Measurements from ENCODE around the gene NPTN. TPM values are rescaled to one million over a fixed set of nuclear protein-coding genes. Genes with fewer than 3 reads are reported as not detected.

The NPTN gene
- polyA plus RNA-seq, 1 of the 3 experiments (the other 2 are of a cell fraction): 177 TPM

GRCh38 chr15:73628976-73629797 is 4.0 kb downstream of the NPTN start:
- H3K4me3 ChIP-seq (ENCODE audit: low read depth in 2 of 2, low read length in 1 of 2): 0 out of 4 replicates have a peak overlapping the region, but pooled peaks of 1 of the 2 experiments have one; percentile 0
- POLR2A ChIA-PET: no interaction called here

GRCh38 chr15:73628102-73628501 is 5.1 kb downstream of the NPTN start:
- H3K9me3 ChIP-seq: no peaks in the 10 kb centered on the region
- no peaks in the 10 kb centered on the region for H3K27me3 ChIP-seq (ENCODE audit: insufficient read depth)
- peaks cover 21 to 42% of the 10 kb centered on the region in 2 experiments; a peak in 3 of 4 replicates for H3K4me1 ChIP-seq (ENCODE audit: control insufficient read depth in 1 of 2, insufficient read depth in 2 of 2, low read depth in 1 of 2, low read length in 1 of 2)
- POLR2A ChIA-PET: no interaction called here
- WGBS (ENCODE audit: low lambda C conversion rate): 80% methylated on average over 2 of the region's 2 CpGs
- no peak overlapping the region for H3K9ac ChIP-seq
- H3F3A ChIP-seq (replicated peaks; ENCODE audit: insufficient read depth): peaks cover 8% of the 10 kb centered on the region
- no peak overlapping the region for H3K27ac ChIP-seq (ENCODE audit: low read depth in 2 of 2, low read length in 1 of 2)
- no peak overlapping the region for H3K4me2 ChIP-seq
- peaks cover 98% of the 10 kb centered on the region for H3K79me2 ChIP-seq (ENCODE audit: insufficient read depth)
- H2AFZ ChIP-seq (ENCODE audit: low read depth): no peak overlapping the region
- no peaks in the 10 kb centered on the region for H3K36me3 ChIP-seq (replicated peaks in 1 of 2; ENCODE audit: control insufficient read depth in 1 of 2, insufficient read depth in 2 of 2, low read length in 1 of 2)
- no peaks in the 10 kb centered on the region for H3K9me2 ChIP-seq
- no peak for DNase-seq
- CTCF ChIA-PET: interaction anchor here (0.9 to 2.3 kb wide), 3 partner anchors 8 to 68 kb away, joined by 3 to 11 read pairs (median 5); no protein-coding TSS in a partner anchor
- no peak overlapping the region for H3K4me3 ChIP-seq (ENCODE audit: low read depth in 2 of 2, low read length in 1 of 2)
- peaks cover 88% of the 10 kb centered on the region for H4K20me1 ChIP-seq (ENCODE audit: insufficient read depth)
- TF ChIP-seq SMC3 (IDR thresholded peaks at IDR 0.05; ENCODE audit: low read depth, low read length) (no peak), FOXJ3 (CRISPR knock-in tag; IDR thresholded peaks at IDR 0.05) (no peak), USF2 (IDR thresholded peaks at IDR 0.05; ENCODE audit: borderline replicate concordance, low read depth, low read length) (no peak), GATA2 (CRISPR knock-in tag; IDR thresholded peaks at IDR 0.05) (no peak), RAD21 (IDR thresholded peaks at IDR 0.05; ENCODE audit: low read length) (no peak), YY1 (IDR thresholded peaks at IDR 0.05; ENCODE audit: low read depth) (no peak)
- TF ChIP-seq, protein P1, sequence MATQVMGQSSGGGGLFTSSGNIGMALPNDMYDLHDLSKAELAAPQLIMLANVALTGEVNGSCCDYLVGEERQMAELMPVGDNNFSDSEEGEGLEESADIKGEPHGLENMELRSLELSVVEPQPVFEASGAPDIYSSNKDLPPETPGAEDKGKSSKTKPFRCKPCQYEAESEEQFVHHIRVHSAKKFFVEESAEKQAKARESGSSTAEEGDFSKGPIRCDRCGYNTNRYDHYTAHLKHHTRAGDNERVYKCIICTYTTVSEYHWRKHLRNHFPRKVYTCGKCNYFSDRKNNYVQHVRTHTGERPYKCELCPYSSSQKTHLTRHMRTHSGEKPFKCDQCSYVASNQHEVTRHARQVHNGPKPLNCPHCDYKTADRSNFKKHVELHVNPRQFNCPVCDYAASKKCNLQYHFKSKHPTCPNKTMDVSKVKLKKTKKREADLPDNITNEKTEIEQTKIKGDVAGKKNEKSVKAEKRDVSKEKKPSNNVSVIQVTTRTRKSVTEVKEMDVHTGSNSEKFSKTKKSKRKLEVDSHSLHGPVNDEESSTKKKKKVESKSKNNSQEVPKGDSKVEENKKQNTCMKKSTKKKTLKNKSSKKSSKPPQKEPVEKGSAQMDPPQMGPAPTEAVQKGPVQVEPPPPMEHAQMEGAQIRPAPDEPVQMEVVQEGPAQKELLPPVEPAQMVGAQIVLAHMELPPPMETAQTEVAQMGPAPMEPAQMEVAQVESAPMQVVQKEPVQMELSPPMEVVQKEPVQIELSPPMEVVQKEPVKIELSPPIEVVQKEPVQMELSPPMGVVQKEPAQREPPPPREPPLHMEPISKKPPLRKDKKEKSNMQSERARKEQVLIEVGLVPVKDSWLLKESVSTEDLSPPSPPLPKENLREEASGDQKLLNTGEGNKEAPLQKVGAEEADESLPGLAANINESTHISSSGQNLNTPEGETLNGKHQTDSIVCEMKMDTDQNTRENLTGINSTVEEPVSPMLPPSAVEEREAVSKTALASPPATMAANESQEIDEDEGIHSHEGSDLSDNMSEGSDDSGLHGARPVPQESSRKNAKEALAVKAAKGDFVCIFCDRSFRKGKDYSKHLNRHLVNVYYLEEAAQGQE (IDR thresholded peaks at IDR 0.05; ENCODE audit: low read depth, low read length): no peak
- TF ChIP-seq, protein P2, sequence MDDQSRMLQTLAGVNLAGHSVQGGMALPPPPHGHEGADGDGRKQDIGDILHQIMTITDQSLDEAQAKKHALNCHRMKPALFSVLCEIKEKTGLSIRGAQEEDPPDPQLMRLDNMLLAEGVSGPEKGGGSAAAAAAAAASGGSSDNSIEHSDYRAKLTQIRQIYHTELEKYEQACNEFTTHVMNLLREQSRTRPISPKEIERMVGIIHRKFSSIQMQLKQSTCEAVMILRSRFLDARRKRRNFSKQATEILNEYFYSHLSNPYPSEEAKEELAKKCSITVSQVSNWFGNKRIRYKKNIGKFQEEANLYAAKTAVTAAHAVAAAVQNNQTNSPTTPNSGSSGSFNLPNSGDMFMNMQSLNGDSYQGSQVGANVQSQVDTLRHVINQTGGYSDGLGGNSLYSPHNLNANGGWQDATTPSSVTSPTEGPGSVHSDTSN (IDR thresholded peaks at IDR 0.05): no peak

More at GRCh38 chr15:73628976-73629797, 4.0 kb downstream of the NPTN start:
- 66% methylated on average over 7 of the region's 7 CpGs for WGBS (ENCODE audit: low lambda C conversion rate)
- no peak for TF ChIP-seq NRF1 (IDR thresholded peaks at IDR 0.05; ENCODE audit: low read depth, low read length)
- TF ChIP-seq TAF1 (IDR thresholded peaks at IDR 0.05; ENCODE audit: borderline replicate concordance, low read depth, low read length): no peak
- no peak for TF ChIP-seq EZH2phosphoT487 (IDR thresholded peaks at IDR 0.05; ENCODE audit: borderline replicate concordance, low read depth)
- TF ChIP-seq RXRA (IDR thresholded peaks at IDR 0.05; ENCODE audit: borderline replicate concordance, low read depth): no peak
- TF ChIP-seq, protein P3, sequence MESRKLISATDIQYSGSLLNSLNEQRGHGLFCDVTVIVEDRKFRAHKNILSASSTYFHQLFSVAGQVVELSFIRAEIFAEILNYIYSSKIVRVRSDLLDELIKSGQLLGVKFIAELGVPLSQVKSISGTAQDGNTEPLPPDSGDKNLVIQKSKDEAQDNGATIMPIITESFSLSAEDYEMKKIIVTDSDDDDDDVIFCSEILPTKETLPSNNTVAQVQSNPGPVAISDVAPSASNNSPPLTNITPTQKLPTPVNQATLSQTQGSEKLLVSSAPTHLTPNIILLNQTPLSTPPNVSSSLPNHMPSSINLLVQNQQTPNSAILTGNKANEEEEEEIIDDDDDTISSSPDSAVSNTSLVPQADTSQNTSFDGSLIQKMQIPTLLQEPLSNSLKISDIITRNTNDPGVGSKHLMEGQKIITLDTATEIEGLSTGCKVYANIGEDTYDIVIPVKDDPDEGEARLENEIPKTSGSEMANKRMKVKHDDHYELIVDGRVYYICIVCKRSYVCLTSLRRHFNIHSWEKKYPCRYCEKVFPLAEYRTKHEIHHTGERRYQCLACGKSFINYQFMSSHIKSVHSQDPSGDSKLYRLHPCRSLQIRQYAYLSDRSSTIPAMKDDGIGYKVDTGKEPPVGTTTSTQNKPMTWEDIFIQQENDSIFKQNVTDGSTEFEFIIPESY (IDR thresholded peaks at IDR 0.05; ENCODE audit: borderline replicate concordance, low read depth): no peak
- TF ChIP-seq POLR2AphosphoS5 (IDR thresholded peaks at IDR 0.05; ENCODE audit: low read depth, low read length): no peak
- no peak for TF ChIP-seq RAD21 (IDR thresholded peaks at IDR 0.05; ENCODE audit: low read length)
- no peak for TF ChIP-seq TCF12 (IDR thresholded peaks at IDR 0.05)
- TF ChIP-seq, protein P2 (IDR thresholded peaks at IDR 0.05): no peak
- TF ChIP-seq ELF1 (IDR thresholded peaks at IDR 0.05): no peak
- TF ChIP-seq NFIC (IDR thresholded peaks at IDR 0.05; ENCODE audit: borderline replicate concordance): no peak
- DNase-seq: peak; percentile 35
- Histone ChIP-seq H3K9me3 (no peaks in the 10 kb centered on the region), H3K27ac (ENCODE audit: low read depth in 2 of 2, low read length in 1 of 2) (peak overlapping the region in 1 of 2 experiments; percentile 0; a peak in 1 of 4 replicates), H3K79me2 (ENCODE audit: insufficient read depth) (peaks cover 87% of the 10 kb centered on the region), H3K27me3 (ENCODE audit: insufficient read depth) (no peaks in the 10 kb centered on the region), H3K4me2 (peak overlapping the region; percentile 77; the same call in 1 of the 2 replicates), H2AFZ (ENCODE audit: low read depth) (no peak overlapping the region), H3K36me3 (replicated peaks in 1 of 2; ENCODE audit: control insufficient read depth in 1 of 2, insufficient read depth in 2 of 2, low read length in 1 of 2) (no peaks in the 10 kb centered on the region), H3K4me1 (ENCODE audit: control insufficient read depth in 1 of 2, insufficient read depth in 2 of 2, low read depth in 1 of 2, low read length in 1 of 2) (peaks cover 28 to 46% of the 10 kb centered on the region in 2 experiments), H3K9me2 (no peaks in the 10 kb centered on the region), H4K20me1 (ENCODE audit: insufficient read depth) (peaks cover 77% of the 10 kb centered on the region), H3K9ac (no peak overlapping the region), H3F3A (replicated peaks; ENCODE audit: insufficient read depth) (peaks cover 13% of the 10 kb centered on the region)
- CTCF ChIA-PET: interaction anchor here (1.5 to 9.5 kb wide), 5 partner anchors 7 to 73 kb away, joined by 5 to 256 read pairs (median 11); no protein-coding TSS in a partner anchor
